Measurements from ENCODE around the gene SFXN3. TPM values are rescaled to one million over a fixed set of nuclear protein-coding genes. Genes with fewer than 3 reads are reported as not detected.

Gene SFXN3
- total RNA-seq, 1 donor from 2014 or later = 101 TPM

DNA sequence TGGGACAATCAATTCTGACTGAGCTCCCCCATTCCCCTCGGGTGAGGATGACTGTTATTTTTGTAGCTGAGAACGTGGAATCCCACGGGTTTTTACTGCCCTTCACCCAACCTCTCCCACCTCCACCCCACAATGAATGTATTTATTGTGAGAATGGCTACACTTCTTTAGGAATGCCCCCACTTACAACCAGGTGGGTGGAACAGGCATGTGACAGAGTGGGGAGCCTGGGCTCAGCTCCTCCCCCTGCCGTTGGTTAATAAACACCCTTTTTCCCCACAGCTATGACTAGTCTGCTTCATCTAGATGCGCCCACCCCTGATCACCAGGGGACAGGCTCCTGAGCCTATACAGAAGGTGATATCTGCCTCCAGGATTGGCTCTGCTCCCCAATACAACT lies 45.7 kb upstream of the SFXN3 start:
- Mint-ChIP-seq H3K4me3 (ENCODE audit: unreplicated experiment) (no peak overlapping the region), H3K27ac (ENCODE audit: unreplicated experiment) (no peak overlapping the region), H3K36me3 (ENCODE audit: low read depth) (peaks cover 5% of the 10 kb centered on the region), H3K9me3 (ENCODE audit: low read depth) (no peaks in the 10 kb centered on the region), H3K4me1 (ENCODE audit: low read depth) (peaks cover 27% of the 10 kb centered on the region), H3K27me3 (ENCODE audit: low read depth) (no peaks in the 10 kb centered on the region)
- peak; percentile 53 for DNase-seq (ENCODE audit: low spot score)
- TF ChIP-seq CTCF (IDR thresholded peaks at IDR 0.05) = no peak

DNA sequence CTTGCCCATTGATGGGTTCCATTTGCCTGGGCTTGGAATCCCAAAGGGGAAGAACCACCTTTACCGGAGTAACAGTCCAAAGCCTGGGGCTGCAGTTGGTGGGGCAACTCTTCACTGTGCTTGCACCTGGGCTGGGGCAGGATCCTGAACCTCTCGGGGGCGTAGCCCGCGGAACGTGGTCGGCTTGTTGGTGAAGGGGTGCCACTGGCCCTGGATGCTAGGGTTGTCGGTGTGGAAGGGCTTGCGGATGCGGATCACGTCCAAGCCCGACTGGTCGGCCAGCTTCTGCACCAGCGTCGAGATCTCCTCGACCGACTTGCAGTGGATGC lies 44.4 kb upstream of the SFXN3 start:
- no peaks in the 10 kb centered on the region for H3K27me3 Mint-ChIP-seq (ENCODE audit: low read depth)
- H3K36me3 Mint-ChIP-seq (ENCODE audit: low read depth) = peaks cover 13% of the 10 kb centered on the region
- peaks cover 27% of the 10 kb centered on the region for H3K4me1 Mint-ChIP-seq (ENCODE audit: low read depth)
- DNase-seq (ENCODE audit: low spot score) = no peak
- peak overlapping the region; percentile 100 for H3K4me3 Mint-ChIP-seq (ENCODE audit: unreplicated experiment)
- peak overlapping the region; percentile 96 for H3K27ac Mint-ChIP-seq (ENCODE audit: unreplicated experiment)
- H3K9me3 Mint-ChIP-seq (ENCODE audit: low read depth) = no peaks in the 10 kb centered on the region
- no peak for TF ChIP-seq CTCF (IDR thresholded peaks at IDR 0.05)

DNA sequence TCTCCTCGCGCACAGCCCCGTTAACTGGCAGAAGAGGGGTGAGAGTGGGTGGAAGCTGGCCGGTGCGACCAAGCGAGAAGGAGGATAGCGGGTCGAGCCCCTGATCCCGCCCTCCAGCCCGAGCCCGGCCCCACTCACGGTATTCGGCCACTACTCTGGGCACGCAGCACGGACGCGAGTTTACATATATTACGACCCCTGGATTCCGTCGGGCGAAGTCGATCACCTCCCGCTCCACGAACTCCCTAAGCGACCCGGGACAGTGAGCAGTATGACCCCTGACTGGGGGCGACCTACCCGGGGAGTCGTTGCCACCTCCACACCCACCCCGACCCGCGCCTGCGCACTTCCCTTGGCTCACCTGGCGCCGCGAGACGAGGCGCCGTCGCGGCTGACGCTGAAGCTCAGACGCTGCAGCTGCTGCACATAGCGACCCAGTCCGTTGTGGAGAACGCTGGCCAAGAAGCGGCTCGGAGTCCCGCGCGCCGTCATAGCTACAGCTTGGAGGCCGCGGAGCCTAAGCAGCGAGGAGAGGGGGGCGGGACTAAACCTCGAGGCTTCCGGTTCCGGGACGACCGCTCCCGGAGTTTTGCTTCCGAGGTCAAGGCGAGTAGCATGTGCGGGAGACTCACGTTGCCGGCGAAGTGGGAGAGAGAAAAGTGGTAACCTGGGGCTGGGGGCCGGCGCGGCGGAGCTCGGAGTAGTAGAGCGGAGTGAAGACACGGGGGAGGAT lies 43.9 kb upstream of the SFXN3 start, which contains the start of the genes MRPL43 and TWNK:
MRPL43 (minus strand) TSS at position 546 of the 733 bp plus-strand sequence; CDS start at position 492, 54 bp downstream.
TWNK (plus strand) TSS at position 592 of the 733 bp plus-strand sequence. CDS start 668 bp downstream, outside the sequence.
- Mint-ChIP-seq H3K9me3 (ENCODE audit: low read depth) (no peaks in the 10 kb centered on the region), H3K27me3 (ENCODE audit: low read depth) (no peaks in the 10 kb centered on the region), H3K27ac (ENCODE audit: unreplicated experiment) (peak within 1 kb of the TSS; percentile 96), H3K4me3 (ENCODE audit: unreplicated experiment) (peak within 1 kb of the TSS; percentile 100), H3K4me1 (ENCODE audit: low read depth) (peaks cover 27% of the 10 kb centered on the region), H3K36me3 (ENCODE audit: low read depth) (peaks cover 12% of the 10 kb centered on the region)
- no peak for TF ChIP-seq CTCF (IDR thresholded peaks at IDR 0.05)
- DNase-seq (ENCODE audit: low spot score) = peak; percentile 95

- no peaks in the 10 kb centered on the region for H3K27me3 Mint-ChIP-seq (ENCODE audit: low read depth)
- no peak for TF ChIP-seq CTCF (IDR thresholded peaks at IDR 0.05)
- peak overlapping the region; percentile 100 for H3K4me3 Mint-ChIP-seq (ENCODE audit: unreplicated experiment)
- peaks cover 27% of the 10 kb centered on the region for H3K4me1 Mint-ChIP-seq (ENCODE audit: low read depth)
- peak overlapping the region; percentile 96 for H3K27ac Mint-ChIP-seq (ENCODE audit: unreplicated experiment)
- no peaks in the 10 kb centered on the region for H3K9me3 Mint-ChIP-seq (ENCODE audit: low read depth)
- H3K36me3 Mint-ChIP-seq (ENCODE audit: low read depth) = peaks cover 12% of the 10 kb centered on the region
- no peak for DNase-seq (ENCODE audit: low spot score)
Measured at GRCh38 chr10:100987685-100988049, 43.4 kb upstream of the SFXN3 start.

DNA sequence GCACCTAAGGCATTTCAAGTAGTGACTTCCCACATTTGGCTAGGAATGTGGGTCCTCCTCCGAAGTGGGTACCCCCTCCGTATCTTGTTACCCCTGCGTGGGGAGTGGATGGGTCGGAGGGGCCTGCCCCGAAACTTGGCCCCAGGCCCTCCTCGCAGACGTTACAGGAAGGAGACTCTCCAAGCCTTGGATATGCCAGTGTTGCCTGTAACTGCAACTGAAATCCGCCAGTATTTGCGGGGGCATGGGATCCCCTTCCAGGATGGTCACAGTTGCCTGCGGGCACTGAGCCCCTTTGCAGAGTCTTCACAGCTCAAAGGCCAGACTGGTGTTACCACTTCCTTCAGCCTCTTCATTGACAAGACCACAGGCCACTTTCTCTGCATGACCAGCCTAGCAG lies 42.9 kb upstream of the SFXN3 start:
- DNase-seq (ENCODE audit: low spot score) = no peak
- Mint-ChIP-seq H3K27ac (ENCODE audit: unreplicated experiment) (no peak overlapping the region), H3K27me3 (ENCODE audit: low read depth) (no peaks in the 10 kb centered on the region), H3K9me3 (ENCODE audit: low read depth) (no peaks in the 10 kb centered on the region), H3K4me1 (ENCODE audit: low read depth) (peaks cover 27% of the 10 kb centered on the region), H3K36me3 (ENCODE audit: low read depth) (peaks cover 12% of the 10 kb centered on the region), H3K4me3 (ENCODE audit: unreplicated experiment) (peak overlapping the region; percentile 100)
- no peak for TF ChIP-seq CTCF (IDR thresholded peaks at IDR 0.05)
